Uterus (tissue), 2 donors: ENCODE data around the gene ACSL3.

ENCODE experiments used
- CTCF ChIP-seq, 4 experiments: fragments of 200-600 bp in 2 of 4; fragments of 450-650 bp in 2 of 4; sonication (generic) in 2 of 4; IDR thresholded peaks; one replicate each; pipeline ENCODE4 v1.5.1; 2016 to 2019; ENCODE audit warnings: antibody characterized with exemption in 4 of 4, mild to moderate bottlenecking in 2 of 4, moderate library complexity in 1 of 4
- POLR2A ChIP-seq, 2 donors: fragments of 450-650 bp; IDR thresholded peaks; one replicate each; pipeline ENCODE4 v1.6.1; 2016; ENCODE audit warnings: antibody characterized with exemption in 2 of 2, mild to moderate bottlenecking in 1 of 2, moderate library complexity in 1 of 2

- TF ChIP-seq CTCF (IDR thresholded peaks at IDR 0.05) (no peak), POLR2A (IDR thresholded peaks at IDR 0.05) (no peak)
Observed at GRCh38 chr2:222840060-222840802, 20.6 kb upstream of the ACSL3 start.
